HG03139 (cell line): ENCODE measurements around the gene DNAJA4.

ENCODE experiments used
- ATAC-seq: cut with Tn5 transposase; IDR thresholded peaks from one replicate; pipeline ENCODE4 v1.9.1; 2021; ENCODE audit not compliant: unreplicated experiment

DNAJA4 gene

DNA sequence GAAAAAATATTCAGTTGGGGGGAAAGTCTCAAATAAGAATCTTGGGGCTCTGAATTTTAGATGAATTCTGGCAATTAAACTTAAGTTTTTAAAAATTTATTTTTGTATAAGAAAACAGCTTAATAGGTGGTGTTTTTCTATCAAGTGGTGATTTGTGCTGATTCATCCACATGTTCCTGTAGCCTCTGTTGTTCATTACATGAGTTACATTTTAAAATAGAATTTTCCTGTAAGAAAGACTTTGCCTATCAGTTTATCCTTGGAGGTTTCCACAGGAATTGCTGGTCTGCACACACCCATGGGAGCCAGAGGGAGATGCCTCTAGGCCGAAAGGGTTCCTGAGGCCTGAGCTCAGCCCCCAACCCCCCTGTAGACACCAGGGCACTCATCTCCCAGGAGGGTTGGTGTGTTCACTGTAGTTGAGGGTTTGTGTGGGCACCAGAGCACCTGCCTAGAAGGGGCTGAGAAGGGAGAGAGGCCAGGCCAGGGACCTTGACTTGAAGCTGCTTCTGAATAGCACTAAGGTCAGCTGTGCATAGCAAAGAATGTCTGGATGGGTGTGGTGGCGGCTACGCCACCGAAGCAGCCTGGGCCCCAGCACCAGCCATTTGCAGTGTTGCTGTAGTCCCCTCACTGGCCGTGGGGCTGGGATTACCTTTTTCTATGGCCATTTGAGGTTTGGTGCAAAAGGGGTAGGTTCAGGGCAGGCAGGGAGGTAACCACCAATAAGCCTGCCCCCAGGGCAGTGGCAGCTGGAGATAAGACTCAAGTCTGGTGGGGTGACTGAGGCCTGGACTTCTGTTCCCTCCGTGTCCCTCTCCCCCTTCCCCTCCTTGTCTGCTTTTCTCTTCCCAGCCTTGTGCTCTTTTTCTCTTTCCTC is 11.9 kb downstream of the DNAJA4 start:
- no peak for ATAC-seq

GRCh38 chr15:78280319-78281072 is 16.1 kb downstream of the DNAJA4 start:
- no peak for ATAC-seq

DNA sequence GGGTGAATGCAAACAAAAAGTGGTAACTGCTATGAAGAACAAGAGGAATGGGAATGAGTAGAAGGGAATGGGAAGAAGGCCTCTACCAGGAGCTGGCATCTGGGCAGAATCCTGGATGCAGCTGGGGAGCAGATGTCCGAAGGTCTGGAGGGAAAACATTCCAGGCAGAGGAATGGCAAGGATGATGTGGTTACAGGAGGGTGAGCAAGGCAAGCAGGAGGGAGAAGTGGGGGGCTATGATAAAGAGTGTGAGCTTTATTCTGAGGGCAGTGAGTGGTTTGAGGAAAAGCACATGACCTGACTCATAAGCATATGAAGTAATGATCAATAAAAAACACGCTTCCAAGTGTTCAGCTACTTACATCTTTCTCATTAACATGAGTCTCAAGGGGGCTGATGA is 18.0 kb downstream of the DNAJA4 start:
- ATAC-seq: no peak

GRCh38 chr15:78284758-78285157 is 20.4 kb downstream of the DNAJA4 start:
- ATAC-seq: no peak

GRCh38 chr15:78290222-78290621 is 25.9 kb downstream of the DNAJA4 start:
- ATAC-seq: no peak

GRCh38 chr15:78291052-78291451 is 26.7 kb downstream of the DNAJA4 start:
- no peak for ATAC-seq

GRCh38 chr15:78291698-78292097 is 27.3 kb downstream of the DNAJA4 start:
- no peak for ATAC-seq

GRCh38 chr15:78292219-78292618 is 27.9 kb downstream of the DNAJA4 start:
- no peak for ATAC-seq

DNA sequence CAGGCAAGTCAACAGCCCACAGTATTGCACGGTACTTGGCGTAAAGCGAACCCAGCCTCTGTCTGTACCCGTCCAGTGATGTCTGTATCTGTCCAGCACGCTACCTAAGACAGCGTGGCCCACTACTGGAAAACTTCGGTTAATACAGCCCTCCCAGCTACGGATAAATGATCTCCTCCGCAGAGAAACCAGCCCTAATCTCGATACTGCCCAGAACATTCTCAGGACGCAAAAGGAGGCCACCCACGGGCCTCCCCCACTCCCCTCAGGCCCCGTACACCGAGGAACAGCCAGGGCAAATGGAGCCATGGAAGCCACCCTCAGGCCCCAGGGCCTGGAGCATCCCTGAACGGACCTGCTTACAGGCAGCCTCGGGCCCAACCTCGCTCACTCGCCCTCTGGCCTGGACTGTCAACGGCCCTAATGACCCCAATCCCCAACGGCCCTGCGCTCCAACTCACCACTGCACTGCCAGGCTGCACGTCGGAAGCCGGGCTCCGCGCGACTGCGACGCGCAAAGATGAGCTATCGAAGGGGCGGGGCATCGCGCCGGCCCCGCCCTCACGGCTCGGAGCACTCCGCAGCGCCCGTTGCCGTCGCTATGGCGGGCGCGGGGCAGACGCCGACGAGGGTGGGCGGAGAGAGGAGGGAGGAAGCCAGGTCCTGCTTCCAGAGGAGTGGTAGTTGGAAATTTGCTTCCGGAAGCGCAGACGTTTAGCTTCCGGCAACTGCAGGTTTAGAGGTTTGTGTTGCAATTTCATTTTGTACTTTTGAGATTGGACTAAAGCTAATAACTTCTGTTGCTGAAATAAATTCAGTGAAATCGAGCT is 35.0 kb downstream of the DNAJA4 start, which contains the start of gene SKIC8:
Gene SKIC8 (minus strand): TSS at position 509 of the 830 bp plus-strand sequence. CDS start 3,923 bp downstream, outside the sequence.
- peak; percentile 80 for ATAC-seq

GRCh38 chr15:78301326-78301725 is 37.0 kb downstream of the DNAJA4 start:
- ATAC-seq: no peak

GRCh38 chr15:78301828-78302227 is 37.5 kb downstream of the DNAJA4 start:
- ATAC-seq: no peak

DNA sequence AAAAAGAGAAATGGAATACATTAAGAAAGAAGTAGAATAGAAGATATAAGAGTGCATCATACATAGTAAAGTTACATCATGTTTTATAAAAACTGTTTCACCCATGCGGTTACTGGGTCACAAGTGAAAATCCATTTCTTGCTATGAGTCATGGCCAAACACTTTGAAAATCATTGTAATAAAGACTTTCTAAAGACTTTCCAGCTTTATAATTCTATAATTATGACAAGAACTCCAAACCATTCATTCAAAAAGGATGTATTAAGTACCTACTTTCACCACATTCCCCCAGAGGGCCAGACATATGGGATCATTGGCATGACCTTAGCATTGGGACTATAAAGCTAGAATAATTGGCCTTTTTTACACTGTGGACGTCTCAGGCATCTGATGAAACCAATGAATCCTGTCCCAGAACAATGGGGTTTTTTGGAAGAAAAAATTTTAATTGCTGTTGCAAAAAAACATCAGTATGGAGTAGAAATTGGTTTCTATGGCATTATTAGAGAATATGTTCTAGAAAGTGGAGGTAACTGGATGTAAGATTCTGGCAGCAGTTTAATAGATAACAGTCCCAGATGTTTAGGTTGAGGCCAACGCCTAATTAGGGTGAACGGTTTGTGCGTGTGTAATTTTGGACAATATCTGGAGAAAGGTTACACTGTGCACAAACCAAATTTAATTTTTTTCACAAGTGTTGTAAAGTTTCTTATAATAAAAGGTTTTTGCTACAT is 38.4 kb downstream of the DNAJA4 start:
- ATAC-seq: no peak

GRCh38 chr15:78304216-78305066 is 40.1 kb downstream of the DNAJA4 start:
- no peak for ATAC-seq

GRCh38 chr15:78306176-78306774 is 41.9 kb downstream of the DNAJA4 start:
- no peak for ATAC-seq

GRCh38 chr15:78307976-78308375 is 43.6 kb downstream of the DNAJA4 start:
- no peak for ATAC-seq

GRCh38 chr15:78308422-78309032 is 44.2 kb downstream of the DNAJA4 start:
- no peak for ATAC-seq

- ATAC-seq: no peak
These were observed 46.9 kb downstream of the DNAJA4 start for GRCh38 chr15:78311292-78311691.

GRCh38 chr15:78312536-78312935 is 48.2 kb downstream of the DNAJA4 start:
- no peak for ATAC-seq

DNA sequence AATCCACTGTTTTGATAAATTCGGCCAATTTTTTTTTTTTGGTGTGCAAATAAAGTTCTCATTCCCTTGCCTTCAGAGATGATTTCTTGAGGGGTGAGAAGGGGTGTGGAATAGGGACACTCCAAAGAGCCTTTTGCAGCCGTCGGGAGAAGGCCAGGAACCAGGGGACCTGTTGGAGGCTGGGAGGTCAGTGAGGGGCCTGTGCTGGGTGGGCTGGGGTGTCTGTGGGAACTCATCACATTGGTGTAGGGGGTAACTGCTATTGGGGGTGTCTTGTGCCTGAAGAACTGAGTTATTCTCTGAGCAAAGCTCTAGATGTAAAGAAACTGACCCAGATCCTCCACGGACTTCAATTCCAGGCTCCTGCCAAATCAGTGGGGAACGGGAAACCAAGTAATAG is 48.6 kb downstream of the DNAJA4 start:
- no peak for ATAC-seq
